Measurements from ENCODE around the gene CELF4. TPM values are rescaled to one million over a fixed set of nuclear protein-coding genes. Genes with fewer than 3 reads are reported as not detected.

Gene CELF4
- total and polyA plus RNA-seq, 2 of the 4 experiments (the other 2 are of a cell fraction) = not detected

DNA sequence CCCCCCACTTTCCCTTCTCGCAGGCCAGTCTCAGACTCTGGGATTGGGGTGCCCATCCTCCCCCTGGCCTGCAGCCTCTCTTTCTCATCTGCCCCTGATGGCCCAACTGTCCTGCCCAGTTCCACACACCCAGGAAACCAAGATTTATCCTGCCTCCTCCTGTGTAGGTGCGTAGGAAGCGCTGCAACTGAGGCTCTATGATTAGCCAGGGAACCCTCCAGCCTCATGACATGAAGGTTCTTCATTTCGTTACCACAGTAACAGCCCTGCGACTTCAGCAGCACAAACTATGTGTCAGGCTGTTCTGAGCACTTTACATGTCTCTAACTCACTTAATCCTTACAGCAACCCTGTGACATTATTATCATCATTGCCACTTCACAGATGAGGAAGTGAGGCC lies 305.9 kb downstream of the CELF4 start:
- no peak overlapping the region for H3K27ac ChIP-seq (ENCODE audit: insufficient read depth, low read length)
- H3K4me3 ChIP-seq (ENCODE audit: insufficient read depth, low read depth, low read length) = no peak overlapping the region
- H4K8ac ChIP-seq (ENCODE audit: low read depth in 2 of 2, low read length in 2 of 2) = no peak overlapping the region
- intact Hi-C loops (cut with micrococcal nuclease) = no loop called here
- no peak overlapping the region for H2BK15ac ChIP-seq (ENCODE audit: low read depth, low read length)
- dilution Hi-C loops (cut with HindIII; ENCODE audit: low sequenced_read_pairs, unreplicated experiment) = no loop called here
- WGBS, 2 experiments (ENCODE audit: extremely low coverage in 2 of 2, insufficient read length in 1 of 2) = 67% methylated on average over 1 of the region's 5 CpGs; no CpG with 5 or more reads in 1 of the 2 experiments
- no peak overlapping the region for H2BK120ac ChIP-seq (ENCODE audit: low read depth, low read length)
- no peaks in the 10 kb centered on the region for H3K9me3 ChIP-seq (ENCODE audit: control insufficient read depth, insufficient read depth, low read length)
- no peaks in the 10 kb centered on the region for H3K4me1 ChIP-seq (ENCODE audit: control insufficient read depth, insufficient read depth, low read length)
- no peak overlapping the region for H2AK9ac ChIP-seq (replicated peaks; ENCODE audit: low read depth, low read length, poor library complexity)
- ATAC-seq (ENCODE audit: low read depth) = no peak
- H4K91ac ChIP-seq (ENCODE audit: insufficient read depth, low read depth, low read length) = no peak overlapping the region
- BruUV-seq (replicated peaks) = no TSS peak
- no peak overlapping the region for H3K4ac ChIP-seq (ENCODE audit: low read depth, low read length)
- H3K18ac ChIP-seq (ENCODE audit: low read depth, low read length) = no peak overlapping the region
- no peak for TF ChIP-seq RFX5 (IDR thresholded peaks at IDR 0.05; ENCODE audit: low read depth, low read length)
- TF ChIP-seq, protein P1, sequence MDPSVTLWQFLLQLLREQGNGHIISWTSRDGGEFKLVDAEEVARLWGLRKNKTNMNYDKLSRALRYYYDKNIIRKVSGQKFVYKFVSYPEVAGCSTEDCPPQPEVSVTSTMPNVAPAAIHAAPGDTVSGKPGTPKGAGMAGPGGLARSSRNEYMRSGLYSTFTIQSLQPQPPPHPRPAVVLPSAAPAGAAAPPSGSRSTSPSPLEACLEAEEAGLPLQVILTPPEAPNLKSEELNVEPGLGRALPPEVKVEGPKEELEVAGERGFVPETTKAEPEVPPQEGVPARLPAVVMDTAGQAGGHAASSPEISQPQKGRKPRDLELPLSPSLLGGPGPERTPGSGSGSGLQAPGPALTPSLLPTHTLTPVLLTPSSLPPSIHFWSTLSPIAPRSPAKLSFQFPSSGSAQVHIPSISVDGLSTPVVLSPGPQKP (IDR thresholded peaks at IDR 0.05; ENCODE audit: borderline replicate concordance, low read depth, low read length) = no peak
- no peak for TF ChIP-seq MXI1 (IDR thresholded peaks at IDR 0.05; ENCODE audit: borderline replicate concordance, low read depth, low read length)
- H3K36me3 ChIP-seq (ENCODE audit: control insufficient read depth, insufficient read depth, low read length) = no peaks in the 10 kb centered on the region
- no peak overlapping the region for H3K23ac ChIP-seq (ENCODE audit: low read depth, low read length)
- H3K56ac ChIP-seq (ENCODE audit: extremely low read depth, insufficient read depth, low read length) = no peak overlapping the region
- no peak overlapping the region for H3K4me2 ChIP-seq (ENCODE audit: low read depth, low read length)
- CTCF ChIA-PET = no interaction called here
- no peak overlapping the region for H3K14ac ChIP-seq (replicated peaks; ENCODE audit: low read depth, low read length)
- in situ Hi-C loops (cut with MboI; ENCODE audit: low sequenced_read_pairs) = no loop called here
- H2AK5ac ChIP-seq (ENCODE audit: low read depth, low read length) = no peak overlapping the region
- H3K9ac ChIP-seq (ENCODE audit: low read depth, low read length) = no peak overlapping the region
- peaks cover 22% of the 10 kb centered on the region for H3K27me3 ChIP-seq (ENCODE audit: control insufficient read depth, insufficient read depth, low read length)
- no peak overlapping the region for H2BK5ac ChIP-seq (ENCODE audit: low read depth, low read length, poor library complexity, severe bottlenecking)
- no peaks in the 10 kb centered on the region for H3K79me1 ChIP-seq (ENCODE audit: low read depth in 1 of 2, low read length in 2 of 2)
- POLR2A ChIA-PET (ENCODE audit: unreplicated experiment) = no interaction called here
- no peak overlapping the region for H4K5ac ChIP-seq (ENCODE audit: low read depth, low read length)
- no peak overlapping the region for H2AFZ ChIP-seq (replicated peaks; ENCODE audit: low read length, poor library complexity)
- H2BK20ac ChIP-seq (ENCODE audit: low read depth, low read length) = no peak overlapping the region
- no peaks in the 10 kb centered on the region for H4K20me1 ChIP-seq (ENCODE audit: insufficient read depth, low read length)
- H3K9me1 ChIP-seq (ENCODE audit: insufficient read depth, low read length) = no peaks in the 10 kb centered on the region
- DNase-seq = no peak
